IPS-NIHi7 (cell line): ENCODE data around the gene CHCHD3.

Source experiments
- DNase-seq: peaks from one replicate; pipeline ENCODE4 v3.0.0; 2012; ENCODE audit warnings: mixed read lengths; ENCODE audit errors: extremely low spot score

Gene CHCHD3

DNA sequence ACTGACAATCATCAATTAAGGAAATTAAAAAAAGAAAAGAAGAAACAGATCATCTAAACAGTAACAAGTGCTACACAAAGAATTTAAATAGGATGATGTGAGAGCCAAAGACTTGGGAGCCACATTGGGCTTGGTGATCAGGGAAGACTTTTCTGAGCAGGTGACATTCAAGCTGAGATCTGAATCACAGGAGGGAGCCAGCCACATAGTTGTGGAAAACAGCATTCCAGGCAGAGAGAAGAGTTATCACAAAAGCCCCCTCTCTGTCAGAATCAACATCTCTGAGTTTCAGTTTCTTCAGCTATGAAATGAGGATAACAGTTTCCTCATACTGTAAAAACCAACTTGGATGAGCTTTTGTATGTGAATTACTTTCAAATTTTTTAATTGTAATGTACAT is 336.4 kb downstream of the CHCHD3 start:
- no peak for DNase-seq

DNA sequence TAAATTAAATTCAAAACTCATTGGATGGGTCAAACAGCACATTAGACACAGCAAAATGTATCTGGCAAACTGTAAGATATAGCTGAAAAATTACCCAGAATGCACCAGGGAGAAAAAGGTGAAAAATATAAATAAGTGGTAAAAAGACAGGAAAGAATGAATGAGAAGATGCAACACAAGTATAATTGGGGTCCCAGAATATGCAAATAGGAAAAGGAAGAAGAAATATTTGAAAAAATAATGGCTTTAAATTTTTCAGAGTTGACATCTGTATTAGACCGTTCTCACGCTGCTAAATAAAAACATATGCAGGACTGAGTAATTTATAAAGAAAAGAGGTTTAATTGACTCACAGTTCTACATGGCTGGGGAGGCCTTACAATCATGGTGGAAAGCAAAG is 337.9 kb downstream of the CHCHD3 start:
- DNase-seq, result no peak

DNA sequence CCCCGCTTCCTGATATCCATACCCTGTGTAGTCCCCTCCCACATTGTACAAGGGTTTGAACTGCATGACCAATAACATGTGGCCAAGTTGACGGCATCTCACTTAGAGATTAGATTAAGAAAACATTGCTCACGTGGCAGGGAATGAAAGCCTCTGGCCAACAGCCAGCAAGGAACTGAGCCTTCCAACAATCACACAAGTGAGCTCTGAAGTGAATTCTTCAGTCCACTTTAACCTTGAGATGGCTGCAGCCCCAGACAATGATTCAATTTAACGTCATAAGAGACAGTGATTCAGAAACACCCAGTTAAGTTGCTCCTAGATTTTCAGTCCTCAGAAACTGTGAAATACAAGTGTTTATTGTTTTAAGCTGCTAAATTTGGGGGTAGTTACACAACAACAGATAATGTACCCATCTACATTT is 339.7 kb downstream of the CHCHD3 start:
- DNase-seq, result no peak

DNA sequence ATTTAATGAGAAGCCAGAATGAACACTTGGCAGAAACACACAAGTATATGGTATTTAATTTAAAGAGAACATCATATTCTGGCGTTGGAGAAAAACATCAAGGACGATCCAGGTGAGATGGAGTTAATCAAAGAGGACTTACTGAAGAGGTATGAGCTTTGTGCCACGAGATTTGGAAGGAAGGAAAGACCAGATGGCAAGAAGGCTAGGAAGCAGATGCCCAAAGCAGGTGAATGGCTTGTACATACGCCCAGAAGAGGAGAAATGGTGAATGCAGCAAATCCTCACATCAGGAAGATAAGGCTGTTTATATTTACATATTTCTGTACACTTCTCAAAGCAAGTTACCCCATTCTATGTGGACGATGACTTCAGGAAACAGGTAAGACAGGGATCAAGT is 341.7 kb downstream of the CHCHD3 start:
- no peak for DNase-seq

DNA sequence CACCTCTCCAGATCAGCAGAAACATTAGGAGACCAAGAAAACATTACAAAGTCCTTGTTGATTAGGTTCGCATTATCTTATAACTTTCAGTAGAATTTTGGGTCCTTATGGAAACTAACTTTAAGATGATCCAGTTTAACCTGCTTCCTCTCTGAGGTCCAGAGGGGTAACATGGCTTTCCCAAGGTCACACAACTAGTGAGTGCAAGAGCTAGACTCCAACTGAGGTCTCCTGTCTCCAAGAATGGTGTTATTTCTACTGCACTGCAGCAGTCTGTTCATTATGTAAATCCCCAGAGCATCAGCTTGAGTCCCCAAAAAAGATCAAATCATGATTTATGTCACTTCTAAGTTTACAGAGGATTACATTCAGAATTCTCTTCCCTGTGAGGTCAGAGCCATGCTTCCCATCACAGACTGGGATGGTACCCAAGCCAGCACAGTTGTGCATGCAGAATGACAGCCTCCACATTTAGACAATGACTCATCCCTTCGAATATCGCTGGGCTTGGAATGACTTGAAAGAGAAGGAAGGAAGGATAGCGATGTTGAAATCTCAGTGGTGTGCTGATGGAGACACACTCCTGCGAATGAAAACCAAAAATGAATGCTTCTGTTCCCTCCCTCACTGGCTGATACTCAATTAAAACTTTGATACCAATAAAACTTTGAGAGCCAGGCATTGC is 342.5 kb downstream of the CHCHD3 start:
- DNase-seq, result no peak

DNA sequence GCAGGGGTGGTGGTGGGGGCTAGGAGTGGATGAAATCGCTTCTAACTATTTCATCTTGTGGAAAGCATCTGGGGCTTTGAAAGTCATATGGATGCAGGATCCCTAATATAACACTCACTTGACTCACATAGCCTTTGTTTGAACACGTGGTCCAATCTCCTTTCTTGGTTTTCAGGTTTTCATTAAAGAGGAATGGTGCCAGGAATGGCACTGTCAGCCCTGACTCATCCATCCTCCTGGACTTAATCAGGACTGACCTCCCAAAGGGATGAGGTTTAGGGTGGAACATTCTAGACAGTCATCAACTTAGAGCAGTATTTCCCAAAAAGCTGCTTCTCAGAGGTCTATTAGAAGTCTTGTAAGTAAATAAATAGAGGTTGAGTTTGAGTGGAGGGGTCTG is 343.6 kb downstream of the CHCHD3 start:
- no peak for DNase-seq

DNA sequence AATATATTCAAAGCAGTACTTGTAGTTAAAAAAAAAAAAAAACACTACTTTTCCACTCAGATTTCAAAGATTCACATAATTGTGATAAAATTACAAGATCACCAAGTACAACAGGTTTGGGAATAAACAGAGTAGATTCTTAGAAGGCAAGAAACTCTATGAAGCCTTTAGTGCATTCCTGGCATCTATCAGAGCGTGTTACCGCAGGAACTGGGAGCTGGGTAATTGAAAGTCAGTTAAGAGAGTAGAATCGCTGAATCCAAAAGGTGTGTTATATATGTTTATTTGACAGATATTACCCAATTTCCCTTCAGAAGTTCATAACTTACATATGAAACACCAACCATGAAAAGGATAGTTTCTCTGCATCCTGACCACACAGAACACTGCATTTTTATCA is 346.4 kb downstream of the CHCHD3 start:
- DNase-seq, result no peak
